GM18519 (cell line): ENCODE measurements around the gene ANKRD11.
"Not testable (repeated sequence)": the region's sequence is repeated elsewhere in the genome, so short reads cannot be mapped to it uniquely, and the experiment has no call there.

Experiments
- ATAC-seq: cut with Tn5 transposase; IDR thresholded peaks from one replicate; pipeline ENCODE4 v1.9.1; 2021; ENCODE audit warnings: mild to moderate bottlenecking, moderate library complexity; ENCODE audit not compliant: unreplicated experiment, low FRiP score

The ANKRD11 gene

GRCh38 chr16:89275837-89276720 lies 214.3 kb downstream of the ANKRD11 start:
- no peak for ATAC-seq

- no peak for ATAC-seq
Measured at GRCh38 chr16:89275284-89275584, 215.1 kb downstream of the ANKRD11 start.

- no peak for ATAC-seq
Measured at GRCh38 chr16:89274561-89275283, 215.6 kb downstream of the ANKRD11 start.

- no peak for ATAC-seq
Measured at GRCh38 chr16:89273741-89274472, 216.5 kb downstream of the ANKRD11 start.

- no peak for ATAC-seq
Measured at GRCh38 chr16:89272631-89273030, 217.7 kb downstream of the ANKRD11 start.

GRCh38 chr16:89270666-89271345 lies 219.6 kb downstream of the ANKRD11 start:
- no peak for ATAC-seq

- no peak for ATAC-seq
Measured at GRCh38 chr16:89269805-89270665, 220.3 kb downstream of the ANKRD11 start.

GRCh38 chr16:89268987-89269735 lies 221.2 kb downstream of the ANKRD11 start:
- no peak for ATAC-seq

- ATAC-seq: no peak
Measured at GRCh38 chr16:89268585-89268984, 221.8 kb downstream of the ANKRD11 start.

- not testable (repeated sequence) for ATAC-seq
Measured at GRCh38 chr16:89267746-89268145, 222.6 kb downstream of the ANKRD11 start.

- no peak for ATAC-seq
Measured at GRCh38 chr16:89266521-89267134, 223.7 kb downstream of the ANKRD11 start.

GRCh38 chr16:89265647-89266046 lies 224.7 kb downstream of the ANKRD11 start:
- ATAC-seq: no peak

- ATAC-seq: no peak
Measured at GRCh38 chr16:89264800-89265550, 225.4 kb downstream of the ANKRD11 start.

GRCh38 chr16:89261691-89262563 lies 228.4 kb downstream of the ANKRD11 start:
- no peak for ATAC-seq

- not testable (repeated sequence) for ATAC-seq
Measured at GRCh38 chr16:89259901-89260300, 230.5 kb downstream of the ANKRD11 start.

- no peak for ATAC-seq
Measured at GRCh38 chr16:89257757-89258465, 232.4 kb downstream of the ANKRD11 start.
